ENCODE data around the gene INCENP.

Gene INCENP

DNA sequence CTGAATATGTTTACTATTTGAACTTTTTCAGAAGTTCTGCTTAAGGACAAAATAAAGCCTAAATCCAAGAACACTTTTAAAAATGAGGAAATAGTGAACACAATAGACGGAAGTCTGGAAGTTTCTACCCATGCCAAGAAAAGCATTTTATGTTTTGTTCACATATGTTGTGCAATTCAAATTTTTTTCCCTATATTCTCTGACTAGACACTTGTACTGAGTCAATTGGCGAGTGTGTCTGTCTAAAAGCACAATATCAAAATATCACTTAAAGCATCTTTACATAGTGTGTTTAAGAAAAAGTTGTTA lies 29.2 kb downstream of the INCENP start:
- CTCF ChIA-PET: no interaction called here
- TF ChIP-seq, protein P1, sequence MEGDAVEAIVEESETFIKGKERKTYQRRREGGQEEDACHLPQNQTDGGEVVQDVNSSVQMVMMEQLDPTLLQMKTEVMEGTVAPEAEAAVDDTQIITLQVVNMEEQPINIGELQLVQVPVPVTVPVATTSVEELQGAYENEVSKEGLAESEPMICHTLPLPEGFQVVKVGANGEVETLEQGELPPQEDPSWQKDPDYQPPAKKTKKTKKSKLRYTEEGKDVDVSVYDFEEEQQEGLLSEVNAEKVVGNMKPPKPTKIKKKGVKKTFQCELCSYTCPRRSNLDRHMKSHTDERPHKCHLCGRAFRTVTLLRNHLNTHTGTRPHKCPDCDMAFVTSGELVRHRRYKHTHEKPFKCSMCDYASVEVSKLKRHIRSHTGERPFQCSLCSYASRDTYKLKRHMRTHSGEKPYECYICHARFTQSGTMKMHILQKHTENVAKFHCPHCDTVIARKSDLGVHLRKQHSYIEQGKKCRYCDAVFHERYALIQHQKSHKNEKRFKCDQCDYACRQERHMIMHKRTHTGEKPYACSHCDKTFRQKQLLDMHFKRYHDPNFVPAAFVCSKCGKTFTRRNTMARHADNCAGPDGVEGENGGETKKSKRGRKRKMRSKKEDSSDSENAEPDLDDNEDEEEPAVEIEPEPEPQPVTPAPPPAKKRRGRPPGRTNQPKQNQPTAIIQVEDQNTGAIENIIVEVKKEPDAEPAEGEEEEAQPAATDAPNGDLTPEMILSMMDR (IDR thresholded peaks at IDR 0.05; ENCODE audit: insufficient read depth, low read length, missing control alignments): no peak
- POLR2A ChIA-PET: no interaction called here
- no peak for DNase-seq (ENCODE audit: low read depth, low spot score)
- no peak overlapping the region for H3K4me3 ChIP-seq (ENCODE audit: low read depth, low read length)

DNA sequence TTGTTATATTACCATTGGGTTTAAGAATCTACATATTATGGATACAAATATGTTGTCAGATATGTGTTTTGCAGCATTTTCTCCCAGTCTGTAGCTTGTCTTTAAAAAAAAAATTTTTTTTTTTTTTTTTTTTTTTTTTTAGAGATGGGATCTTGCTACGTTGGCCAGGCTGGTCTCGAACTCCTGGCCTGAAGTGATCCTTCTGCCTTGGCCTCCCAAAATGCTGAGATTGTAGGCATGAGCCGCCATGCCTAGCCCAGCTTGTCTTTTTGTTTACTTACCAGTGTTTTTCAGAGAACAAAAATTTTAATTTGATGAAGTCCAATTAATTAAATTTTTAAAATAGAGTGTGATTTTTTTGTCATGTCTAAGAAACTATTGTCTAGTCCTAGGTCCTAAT lies 29.8 kb downstream of the INCENP start:
- DNase-seq (ENCODE audit: low read depth, low spot score): no peak
- TF ChIP-seq, protein P1 (IDR thresholded peaks at IDR 0.05; ENCODE audit: insufficient read depth, low read length, missing control alignments): no peak
- POLR2A ChIA-PET: no interaction called here
- H3K4me3 ChIP-seq (ENCODE audit: low read depth, low read length): no peak overlapping the region
- CTCF ChIA-PET: interaction anchor here (1.2 kb wide), 1 partner anchor 356 kb away, joined by 4 read pairs; no protein-coding TSS in a partner anchor

DNA sequence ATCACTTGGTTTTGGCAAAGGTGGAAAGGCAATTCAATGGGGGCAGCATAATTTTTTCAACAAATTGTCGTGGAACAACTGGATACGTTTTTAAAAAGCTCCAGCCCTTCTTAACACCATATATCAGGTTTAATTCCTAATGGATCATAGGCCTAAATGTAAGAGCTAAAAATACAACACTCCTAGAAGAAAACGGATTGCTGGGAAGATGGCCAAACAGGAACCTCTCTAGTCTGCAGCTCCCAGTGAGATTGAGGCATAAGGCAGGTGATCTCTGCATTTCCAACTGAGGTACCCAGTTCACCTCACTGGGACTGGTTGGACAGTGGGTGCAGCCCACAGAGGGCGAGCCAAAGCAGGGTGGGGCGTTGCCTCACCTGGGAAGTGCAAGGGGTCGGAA lies 33.8 kb downstream of the INCENP start:
- no peak for DNase-seq (ENCODE audit: low read depth, low spot score)
- ChIA-PET CTCF (no interaction called here), POLR2A (no interaction called here)
- TF ChIP-seq, protein P1 (IDR thresholded peaks at IDR 0.05; ENCODE audit: insufficient read depth, low read length, missing control alignments): no peak
- H3K4me3 ChIP-seq (ENCODE audit: low read depth, low read length): no peak overlapping the region

DNA sequence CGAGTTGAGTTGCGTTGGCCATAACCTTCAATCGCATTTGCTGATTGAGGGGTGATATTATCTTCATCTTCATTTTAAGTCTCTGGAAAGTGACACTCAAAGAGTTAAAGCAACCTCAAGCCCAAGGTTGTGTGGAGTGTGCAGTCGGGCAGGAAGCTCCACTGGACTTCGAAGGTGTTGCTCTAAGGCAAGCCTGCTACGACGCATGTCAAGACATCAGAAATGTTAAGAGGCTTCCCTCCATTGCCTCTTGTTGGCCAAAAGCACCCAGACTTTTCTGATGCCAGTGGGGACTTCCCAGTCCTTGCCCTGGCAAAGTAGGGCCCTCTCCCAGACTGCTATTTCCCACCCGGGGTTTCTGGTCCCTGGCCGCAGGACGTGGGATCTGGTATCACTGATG lies 42.6 kb downstream of the INCENP start:
- POLR2A ChIA-PET: no interaction called here
- no peak overlapping the region for H3K4me3 ChIP-seq (ENCODE audit: low read depth, low read length)
- TF ChIP-seq, protein P1 (IDR thresholded peaks at IDR 0.05; ENCODE audit: insufficient read depth, low read length, missing control alignments): no peak
- no peak for DNase-seq (ENCODE audit: low read depth, low spot score)
- CTCF ChIA-PET: interaction anchor here (1.5 kb wide), 1 partner anchor 9 kb away, joined by 4 read pairs; no protein-coding TSS in a partner anchor

DNA sequence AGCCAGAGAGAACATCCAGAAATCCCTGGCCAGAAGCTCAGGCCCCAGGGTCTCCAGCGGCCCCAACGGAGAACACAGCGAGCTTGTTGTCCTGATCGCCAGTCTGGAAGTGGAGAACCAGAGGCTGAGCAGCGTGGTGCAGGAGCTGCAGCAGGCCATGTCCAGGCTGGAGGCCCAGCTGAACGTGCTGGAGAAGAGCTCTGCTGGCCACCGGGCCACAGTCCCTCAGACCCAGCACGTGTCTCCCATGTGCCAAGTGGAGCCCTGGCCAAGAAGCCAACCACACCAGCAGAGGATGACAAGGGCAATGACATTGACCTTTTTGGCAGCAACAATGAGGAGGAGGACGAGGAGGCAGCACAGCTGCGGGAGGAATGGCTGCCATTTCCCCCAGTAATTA lies 45.6 kb downstream of the INCENP start:
- no peak overlapping the region for H3K4me3 ChIP-seq (ENCODE audit: low read depth, low read length)
- no peak for DNase-seq (ENCODE audit: low read depth, low spot score)
- TF ChIP-seq, protein P1 (IDR thresholded peaks at IDR 0.05; ENCODE audit: insufficient read depth, low read length, missing control alignments): no peak
- ChIA-PET POLR2A (no interaction called here), CTCF (interaction anchor here (2.3 to 3.3 kb wide), 3 partner anchors 141 to 208 kb away, joined by 5 to 19 read pairs (median 7); no protein-coding TSS in a partner anchor)

DNA sequence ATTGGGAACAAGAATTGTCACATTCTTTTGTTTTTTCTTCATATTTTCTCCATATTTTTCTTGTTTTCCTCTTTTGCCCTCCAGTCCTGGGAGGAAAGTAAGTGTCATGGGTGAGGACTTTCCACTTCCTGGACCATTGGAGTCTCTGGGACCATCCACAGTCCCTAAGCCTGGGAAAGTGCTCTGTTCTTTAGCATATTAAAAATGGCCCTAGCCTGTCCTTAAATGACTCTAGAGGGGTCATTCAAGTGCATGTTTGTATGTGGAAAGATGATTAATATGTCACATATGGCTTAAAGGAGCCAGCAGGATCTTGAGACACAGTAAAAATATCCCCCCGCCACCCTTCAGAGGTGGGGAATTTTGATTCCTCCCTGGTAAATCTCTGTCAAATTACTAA lies 46.1 kb downstream of the INCENP start:
- no peak for DNase-seq (ENCODE audit: low read depth, low spot score)
- CTCF ChIA-PET: interaction anchor here (2.3 to 3.3 kb wide), 3 partner anchors 140 to 208 kb away, joined by 5 to 19 read pairs (median 7); no protein-coding TSS in a partner anchor
- TF ChIP-seq, protein P1 (IDR thresholded peaks at IDR 0.05; ENCODE audit: insufficient read depth, low read length, missing control alignments): no peak
- no peak overlapping the region for H3K4me3 ChIP-seq (ENCODE audit: low read depth, low read length)
- POLR2A ChIA-PET: no interaction called here
